OCI-LY7 (cell line): ENCODE data around the gene MS4A6E.

Source experiments
- CTCF ChIP-seq: fragments of 200-600 bp; sonication (generic); conservative IDR thresholded peaks from 2 replicates; pipeline ENCODE4 v1.5.1; 2014; ENCODE audit warnings: mild to moderate bottlenecking, antibody characterized with exemption, low read length, moderate library complexity, mixed read lengths
- EZH2phosphoT487 ChIP-seq: fragments of 200-600 bp; sonication (generic); IDR thresholded peaks from 2 replicates; pipeline ENCODE4 v1.6.1; 2018; ENCODE audit warnings: low read depth, borderline replicate concordance, mild to moderate bottlenecking, mixed run types, antibody characterized with exemption, low read length, moderate library complexity, mixed read lengths

- TF ChIP-seq CTCF, result no peak
- TF ChIP-seq EZH2phosphoT487, result no peak
Observed at GRCh38 chr11:60367009-60367408, 40.0 kb downstream of the MS4A6E start.
